Occipital lobe (tissue), 2 donors: ENCODE results near the gene LARP1B. TPM values are rescaled to one million over a fixed set of nuclear protein-coding genes. Genes with fewer than 3 reads are reported as not detected.
"Not testable (repeated sequence)": the region's sequence is repeated elsewhere in the genome, so short reads cannot be mapped to it uniquely, and the experiment has no call there.

Experiments used
- DNase-seq: peaks from one replicate; lab custom pipeline; 2025; lab: John Stamatoyannopoulos, UW
- total RNA-seq: library from RNA; depleted of rRNA; stranded (reverse); fragments of >200 nt; gene quantifications from one replicate; pipeline ENCODE4 v1.2.3, GENCODE V29; 2014

LARP1B gene
- total RNA-seq, 1 donor from 2014 or later, result 61.8 TPM

GRCh38 chr4:128135391-128135790 lies 74.3 kb downstream of the LARP1B start:
- no peak for DNase-seq

GRCh38 chr4:128141866-128142265 lies 80.8 kb downstream of the LARP1B start:
- no peak for DNase-seq

GRCh38 chr4:128145727-128146126 lies 84.6 kb downstream of the LARP1B start:
- no peak for DNase-seq

GRCh38 chr4:128153800-128154199 lies 92.7 kb downstream of the LARP1B start:
- no peak for DNase-seq

- DNase-seq, result no peak
These were observed 94.2 kb downstream of the LARP1B start for GRCh38 chr4:128155231-128155855.

- no peak for DNase-seq
These were observed 94.9 kb downstream of the LARP1B start for GRCh38 chr4:128155874-128156456.

GRCh38 chr4:128156472-128156871 lies 95.4 kb downstream of the LARP1B start:
- not testable (repeated sequence) for DNase-seq

- DNase-seq, result no peak
These were observed 97.8 kb downstream of the LARP1B start for GRCh38 chr4:128158894-128159293.

GRCh38 chr4:128159967-128160366 lies 98.9 kb downstream of the LARP1B start:
- no peak for DNase-seq

GRCh38 chr4:128161138-128161537 lies 100.0 kb downstream of the LARP1B start:
- no peak for DNase-seq

GRCh38 chr4:128162434-128162833 lies 101.3 kb downstream of the LARP1B start:
- DNase-seq, result no peak

- DNase-seq, result no peak
These were observed 102.3 kb downstream of the LARP1B start for GRCh38 chr4:128163177-128164117.

GRCh38 chr4:128166982-128167381 lies 105.9 kb downstream of the LARP1B start:
- no peak for DNase-seq

- no peak for DNase-seq
These were observed 107.6 kb downstream of the LARP1B start for GRCh38 chr4:128168701-128169100.

- no peak for DNase-seq
These were observed 108.1 kb downstream of the LARP1B start for GRCh38 chr4:128169245-128169644.

- DNase-seq, result no peak
These were observed 115.5 kb downstream of the LARP1B start for GRCh38 chr4:128176643-128177042.

GRCh38 chr4:128177498-128177897 lies 116.4 kb downstream of the LARP1B start:
- no peak for DNase-seq

GRCh38 chr4:128186623-128187022 lies 125.5 kb downstream of the LARP1B start:
- DNase-seq, result no peak

- DNase-seq, result peak; percentile 11
These were observed 130.1 kb downstream of the LARP1B start for GRCh38 chr4:128191115-128191781.

- DNase-seq, result no peak
These were observed 159.4 kb downstream of the LARP1B start for GRCh38 chr4:128220286-128221235.

GRCh38 chr4:128221586-128221985 lies 160.5 kb downstream of the LARP1B start:
- no peak for DNase-seq
